Stimulated activated CD4-positive, alpha-beta T cell treated with anti-CD3 and anti-CD28 coated beads, Interleukin-12 subunit alpha, Interleukin-12 subunit beta, amount 100 ng/mL, for 4 hours (primary cell): ENCODE results near the gene FNDC3B.

ENCODE experiments used
- DNase-seq: peaks from one replicate; pipeline ENCODE4 v3.0.0-alpha.2; 2020

The FNDC3B gene

GRCh38 chr3:172272698-172273097 is 233.3 kb downstream of the FNDC3B start:
- DNase-seq: no peak

- no peak for DNase-seq
These were observed 234.0 kb downstream of the FNDC3B start for GRCh38 chr3:172273378-172273777.

GRCh38 chr3:172274906-172275305 is 235.5 kb downstream of the FNDC3B start:
- no peak for DNase-seq

GRCh38 chr3:172275586-172275985 is 236.2 kb downstream of the FNDC3B start:
- DNase-seq: no peak

- DNase-seq: no peak
These were observed 236.7 kb downstream of the FNDC3B start for GRCh38 chr3:172276103-172276502.

- DNase-seq: no peak
These were observed 237.8 kb downstream of the FNDC3B start for GRCh38 chr3:172277151-172277652.

- no peak for DNase-seq
These were observed 239.8 kb downstream of the FNDC3B start for GRCh38 chr3:172279191-172279640.

GRCh38 chr3:172279974-172280373 is 240.6 kb downstream of the FNDC3B start:
- no peak for DNase-seq

GRCh38 chr3:172280406-172281051 is 241.2 kb downstream of the FNDC3B start:
- DNase-seq: no peak

- DNase-seq: no peak
These were observed 242.5 kb downstream of the FNDC3B start for GRCh38 chr3:172281884-172282283.

GRCh38 chr3:172282850-172283249 is 243.5 kb downstream of the FNDC3B start:
- no peak for DNase-seq

- no peak for DNase-seq
These were observed 244.5 kb downstream of the FNDC3B start for GRCh38 chr3:172283841-172284357.

GRCh38 chr3:172285844-172286243 is 246.5 kb downstream of the FNDC3B start:
- no peak for DNase-seq

- no peak for DNase-seq
These were observed 247.3 kb downstream of the FNDC3B start for GRCh38 chr3:172286548-172287148.

- no peak for DNase-seq
These were observed 248.6 kb downstream of the FNDC3B start for GRCh38 chr3:172287937-172288477.

- no peak for DNase-seq
These were observed 249.3 kb downstream of the FNDC3B start for GRCh38 chr3:172288651-172289050.

GRCh38 chr3:172289583-172289982 is 250.2 kb downstream of the FNDC3B start:
- DNase-seq: no peak

GRCh38 chr3:172290457-172290856 is 251.1 kb downstream of the FNDC3B start:
- DNase-seq: no peak

- no peak for DNase-seq
These were observed 252.3 kb downstream of the FNDC3B start for GRCh38 chr3:172291650-172292049.

GRCh38 chr3:172292422-172292821 is 253.0 kb downstream of the FNDC3B start:
- no peak for DNase-seq

GRCh38 chr3:172293093-172293492 is 253.7 kb downstream of the FNDC3B start:
- no peak for DNase-seq

GRCh38 chr3:172294223-172294806 is 254.9 kb downstream of the FNDC3B start:
- DNase-seq: no peak

- DNase-seq: no peak
These were observed 257.0 kb downstream of the FNDC3B start for GRCh38 chr3:172296248-172296974.
